HCT116 (cell line): Measurements from ENCODE around the gene FRMD4A. TPM values are rescaled to one million over a fixed set of nuclear protein-coding genes. Genes with fewer than 3 reads are reported as not detected.

Source experiments
- ATAC-seq: fragments of 200-7000 bp; cut with Tn5 transposase; 2 replicates; pipeline ENCODE4 v1.9.1; 2020; ENCODE audit warnings: mild to moderate bottlenecking, moderate library complexity
- BruUV-seq: library from RNA; stranded (reverse); fragments of 400-500 nt; replicated peaks from 2 replicates; lab custom pipeline; 2021; lab: Mats Ljungman, UMichigan
- CTCF ChIA-PET: fragments of 300-600 bp; sonication (Branson Sonifier 250); formaldehyde crosslinking; loops from one replicate; lab custom pipeline; 2021; ENCODE audit warnings: antibody characterized with exemption; lab: Charles Lee
- POLR2A ChIA-PET: fragments of 300-600, 350-600 bp; sonication (Branson Sonifier 250); formaldehyde crosslinking; loops from one replicate; lab custom pipeline; 2021; ENCODE audit warnings: antibody characterized with exemption; lab: Charles Lee
- RAD21 ChIA-PET, 2 experiments: fragments of 300-600 bp; sonication (Branson Sonifier 250); formaldehyde crosslinking; loops; one replicate each; lab custom pipeline; 2023; ENCODE audit warnings: low total read pairs in 2 of 2; ENCODE audit not compliant: uncharacterized antibody in 2 of 2, unreplicated experiment in 2 of 2, low non-redundant PET in 1 of 2; lab: Charles Lee
- DNase-seq: peaks from one replicate; pipeline ENCODE4 v3.0.0-alpha.2; 2010; ENCODE audit warnings: low read depth, low spot score
- H2AFZ ChIP-seq: fragments of 200-600 bp; shearing (Covaris generic), sonication (generic); 2 replicates; pipeline ENCODE4 v1.6.1; 2017; ENCODE audit warnings: low read depth, mixed run types, mixed read lengths, antibody characterized with exemption, low read length; ENCODE audit not compliant: poor library complexity, severe bottlenecking
- H3K27ac ChIP-seq: 2 replicates; pipeline ENCODE4 v1.5.1; 2012; ENCODE audit warnings: low read depth, low read length
- H3K27me3 ChIP-seq: fragments of 200-600 bp; sonication (generic); 2 replicates; pipeline ENCODE4 v1.6.1; 2016; ENCODE audit warnings: mixed run types, low read length, mixed read lengths; ENCODE audit not compliant: insufficient read depth
- H3K36me3 ChIP-seq, 2 experiments: fragments of 200-500 bp in 1 of 2; fragments of 200-600 bp in 1 of 2; sonication (Bioruptor generic) in 1 of 2; sonication (generic) in 1 of 2; 2 replicates each; pipeline versions ENCODE4 v1.5.1 to v1.6.1; 2014 to 2016; ENCODE audit warnings: low read length in 2 of 2, inconsistent platforms in 1 of 2, mixed read lengths in 1 of 2, mixed run types in 1 of 2; ENCODE audit not compliant: insufficient read depth in 2 of 2, control insufficient read depth in 1 of 2
- H3K4me1 ChIP-seq, 2 experiments: fragments of 200-600 bp in 1 of 2; sonication (generic) in 1 of 2; 2 replicates each; pipeline versions ENCODE4 v1.5.1 to v1.6.1; 2012 to 2017; ENCODE audit warnings: low read length in 2 of 2, inconsistent platforms in 1 of 2, mild to moderate bottlenecking in 1 of 2, mixed read lengths in 1 of 2, mixed run types in 1 of 2, moderate library complexity in 1 of 2; ENCODE audit not compliant: insufficient read depth in 2 of 2, control insufficient read depth in 1 of 2
- H3K4me2 ChIP-seq: fragments of 200-600 bp; sonication (generic); 2 replicates; pipeline ENCODE4 v1.6.1; 2017; ENCODE audit warnings: mixed run types, low read length, mixed read lengths
- H3K4me3 ChIP-seq, 2 experiments: fragments of 200-600 bp in 1 of 2; sonication (generic) in 1 of 2; replicated peaks in 1 of 2; 2 replicates each; pipeline ENCODE4 v1.5.1; 2011 to 2016; ENCODE audit warnings: low read length in 2 of 2, control low read depth in 1 of 2, low read depth in 1 of 2, mild to moderate bottlenecking in 1 of 2, mixed read lengths in 1 of 2, mixed run types in 1 of 2
- H3K79me2 ChIP-seq: fragments of 200-600 bp; sonication (generic); 2 replicates; pipeline ENCODE4 v1.6.1; 2017; ENCODE audit warnings: mild to moderate bottlenecking, mixed run types, low read length, moderate library complexity, mixed read lengths; ENCODE audit not compliant: insufficient read depth
- H3K9ac ChIP-seq: fragments of 200-600 bp; sonication (generic); 2 replicates; pipeline ENCODE4 v1.6.1; 2016; ENCODE audit warnings: low read length, mixed read lengths
- H3K9me2 ChIP-seq: fragments of 200-600 bp; sonication (generic), shearing (Covaris generic); 2 replicates; pipeline ENCODE4 v1.6.1; 2017; ENCODE audit warnings: mixed run types, mild to moderate bottlenecking, moderate library complexity; ENCODE audit not compliant: insufficient read depth
- H3K9me3 ChIP-seq, 2 experiments: fragments of 200-500 bp in 1 of 2; fragments of 200-600 bp in 1 of 2; sonication (Bioruptor generic) in 1 of 2; sonication (generic) in 1 of 2; 2 replicates each; pipeline ENCODE4 v1.6.1; 2014 to 2017; ENCODE audit warnings: low read length in 2 of 2, mixed read lengths in 2 of 2, inconsistent platforms in 1 of 2, low read depth in 1 of 2, mild to moderate bottlenecking in 1 of 2, mixed run types in 1 of 2, moderate library complexity in 1 of 2; ENCODE audit not compliant: control insufficient read depth in 1 of 2, insufficient read depth in 1 of 2
- H4K20me1 ChIP-seq: fragments of 200-600 bp; sonication (generic), shearing (Covaris generic); 2 replicates; pipeline ENCODE4 v1.6.1; 2017; ENCODE audit warnings: mixed run types, mild to moderate bottlenecking, moderate library complexity; ENCODE audit not compliant: insufficient read depth
- ATF3 ChIP-seq: IDR thresholded peaks from 2 replicates; pipeline ENCODE4 v1.6.1; 2012
- CBX3 ChIP-seq: IDR thresholded peaks from 2 replicates; pipeline ENCODE4 v1.6.1; 2012; ENCODE audit warnings: low read depth
- CEBPB ChIP-seq: IDR thresholded peaks from 2 replicates; pipeline ENCODE4 v1.6.1; 2012; ENCODE audit warnings: low read depth
- EGR1 ChIP-seq: IDR thresholded peaks from 2 replicates; pipeline ENCODE4 v1.6.1; 2012; ENCODE audit warnings: low read depth
- EZH2 ChIP-seq: fragments of 200-600 bp; sonication (generic); IDR thresholded peaks from 2 replicates; pipeline ENCODE4 v1.6.1; 2017; ENCODE audit warnings: antibody characterized with exemption, mixed run types
- FOSL1 ChIP-seq: IDR thresholded peaks from 2 replicates; pipeline ENCODE4 v1.6.1; 2012; ENCODE audit warnings: low read depth
- RAD21 ChIP-seq: IDR thresholded peaks from 2 replicates; pipeline ENCODE4 v1.6.1; 2012; ENCODE audit warnings: low read depth, mild to moderate bottlenecking
- SIN3A ChIP-seq: IDR thresholded peaks from 2 replicates; pipeline ENCODE4 v1.6.1; 2012; ENCODE audit warnings: low read depth
- SP1 ChIP-seq: IDR thresholded peaks from 2 replicates; pipeline ENCODE4 v1.6.1; 2012; ENCODE audit warnings: low read depth
- YY1 ChIP-seq: IDR thresholded peaks from 2 replicates; pipeline ENCODE4 v1.6.1; 2011; ENCODE audit warnings: low read length, low read depth, moderate library complexity, mild to moderate bottlenecking; ENCODE audit not compliant: insufficient replicate concordance; ENCODE audit errors: extremely low read depth
- ZNF274 ChIP-seq: fragments of 200-500 bp; sonication (Bioruptor generic); IDR thresholded peaks from 2 replicates; pipeline ENCODE4 v1.6.1; 2014; ENCODE audit warnings: mild to moderate bottlenecking, low read depth, low read length, inconsistent platforms
- intact Hi-C: fragments of 100-400 bp; cut with micrococcal nuclease; formaldehyde crosslinking; loops from 2 replicates; pipeline ENCODE4 v1.10.0; 2022
- total RNA-seq: library from RNA; stranded (reverse); gene quantifications from one replicate; pipeline ENCODE4 v1.2.1, GENCODE V29; 2021; ENCODE audit not compliant: unreplicated experiment

Gene FRMD4A
- total RNA-seq, 1 experiment from 2014 or later = 0.20 TPM

GRCh38 chr10:14134275-14134674 is 196.4 kb downstream of the FRMD4A start:
- intact Hi-C loops = no loop called here
- ChIA-PET CTCF (no interaction called here), RAD21 (no interaction called here), POLR2A (no interaction called here)
- ATAC-seq (no peak), DNase-seq (no peak)
- Histone ChIP-seq H3K4me3 (no peak overlapping the region), H3K4me2 (no peak overlapping the region), H3K27ac (no peak overlapping the region), H3K36me3 (no peaks in the 10 kb centered on the region), H3K79me2 (no peaks in the 10 kb centered on the region), H3K9me3 (no peaks in the 10 kb centered on the region), H4K20me1 (no peaks in the 10 kb centered on the region), H2AFZ (no peak overlapping the region), H3K9ac (no peak overlapping the region), H3K9me2 (no peaks in the 10 kb centered on the region), H3K4me1 (no peaks in the 10 kb centered on the region), H3K27me3 (peaks cover 33% of the 10 kb centered on the region)
- BruUV-seq = no TSS peak
- TF ChIP-seq EGR1 = no peak
- TF ChIP-seq CBX3 = no peak
- TF ChIP-seq CEBPB = no peak
- no peak for TF ChIP-seq FOSL1
- no peak for TF ChIP-seq SIN3A
- no peak for TF ChIP-seq YY1
- no peak for TF ChIP-seq RAD21
- TF ChIP-seq EZH2 = no peak

- intact Hi-C loops = no loop called here
- ChIA-PET RAD21 (no interaction called here), CTCF (no interaction called here), POLR2A (no interaction called here)
- Histone ChIP-seq H3K4me2 (no peak overlapping the region), H3K9me2 (no peaks in the 10 kb centered on the region), H3K79me2 (no peaks in the 10 kb centered on the region), H3K4me1 (peaks cover 7% of the 10 kb centered on the region in 2 experiments), H3K27me3 (peaks cover 12% of the 10 kb centered on the region), H3K9ac (no peak overlapping the region), H4K20me1 (no peaks in the 10 kb centered on the region), H3K36me3 (no peaks in the 10 kb centered on the region), H2AFZ (no peak overlapping the region), H3K9me3 (no peaks in the 10 kb centered on the region), H3K27ac (no peak overlapping the region), H3K4me3 (no peak overlapping the region)
- ATAC-seq (no peak), DNase-seq (no peak)
- TF ChIP-seq ATF3 = no peak
- no peak for TF ChIP-seq CBX3
- TF ChIP-seq RAD21 = no peak
- no peak for TF ChIP-seq SP1
- TF ChIP-seq ZNF274 = no peak
- no TSS peak for BruUV-seq
Observed at GRCh38 chr10:14131261-14131960, 199.3 kb downstream of the FRMD4A start.
